Left hindlimb (tissue), 1 donor: ENCODE results near the gene STIM1.
"Not testable (repeated sequence)": the region's sequence is repeated elsewhere in the genome, so short reads cannot be mapped to it uniquely, and the experiment has no call there.

ENCODE experiments used
- DNase-seq: peaks from one replicate; pipeline ENCODE4 v3.0.0-alpha.2; 2018

Gene STIM1

DNA sequence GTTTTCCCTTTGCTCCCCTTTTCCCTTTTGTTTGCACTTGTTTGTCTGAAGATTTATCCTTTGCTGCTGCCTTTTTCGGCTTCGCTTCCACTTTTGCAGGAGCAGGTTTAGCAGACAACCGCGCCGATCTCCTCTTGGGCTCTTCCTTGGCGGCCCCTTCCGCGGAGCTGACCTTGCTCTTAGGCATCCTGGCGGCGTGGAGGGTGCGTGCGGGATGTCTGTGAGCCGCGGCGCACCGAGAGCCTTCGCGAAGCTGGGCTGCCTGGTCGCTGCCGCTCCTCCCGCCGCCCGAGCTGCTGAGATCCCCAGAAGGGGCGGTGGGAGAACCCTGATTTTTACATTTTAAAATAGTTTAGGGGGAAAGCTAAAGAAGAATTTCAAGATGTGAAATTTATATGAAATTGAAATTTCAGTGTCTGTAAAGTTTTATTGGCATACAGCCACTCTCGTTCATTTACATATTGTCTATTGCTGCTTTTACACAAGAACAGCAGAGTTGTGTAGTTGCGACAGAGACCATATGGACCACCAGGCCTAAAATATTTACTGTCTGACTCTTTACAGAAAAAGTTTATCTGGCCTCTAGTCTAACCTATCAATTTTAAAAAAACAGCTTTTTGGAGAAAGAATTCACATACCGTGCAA lies 133.9 kb downstream of the STIM1 start:
- DNase-seq, result no peak

DNA sequence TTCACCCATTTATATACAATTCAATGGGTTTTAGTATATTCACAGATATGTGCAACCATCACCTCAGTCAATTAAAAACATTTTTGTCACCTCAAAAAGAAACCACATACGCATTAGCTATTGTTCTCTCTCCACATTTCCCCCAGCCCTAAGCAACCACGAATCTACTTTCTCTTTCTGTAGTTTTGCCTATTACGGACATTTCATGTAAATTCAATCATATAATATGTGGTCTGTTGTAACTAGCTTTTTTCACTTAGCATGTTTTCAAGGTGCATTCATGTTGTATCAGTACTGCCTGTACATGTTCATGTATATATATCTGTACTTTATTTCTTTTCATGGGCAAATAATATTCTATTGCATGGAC lies 134.4 kb downstream of the STIM1 start:
- no peak for DNase-seq

GRCh38 chr11:3990406-3990805 lies 134.9 kb downstream of the STIM1 start:
- no peak for DNase-seq

DNA sequence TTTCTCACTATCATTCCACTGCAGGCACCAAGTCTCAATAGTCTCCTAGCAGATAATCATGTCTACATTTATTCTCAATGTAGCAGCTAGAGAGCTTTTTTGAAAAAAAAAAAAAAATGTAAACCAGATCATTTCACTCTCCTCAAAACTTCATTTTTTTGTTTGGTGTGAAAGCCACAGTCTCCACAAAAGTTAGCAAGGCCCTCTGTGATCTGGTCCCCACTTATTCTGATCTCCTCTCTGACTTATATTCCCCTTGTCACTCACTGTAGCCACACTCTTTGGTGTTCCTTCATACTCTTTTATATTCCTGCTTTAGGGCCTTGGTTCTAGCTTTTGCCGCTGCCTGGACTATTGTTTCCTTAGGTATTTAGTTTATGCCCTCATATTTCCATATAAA lies 137.5 kb downstream of the STIM1 start:
- no peak for DNase-seq

DNA sequence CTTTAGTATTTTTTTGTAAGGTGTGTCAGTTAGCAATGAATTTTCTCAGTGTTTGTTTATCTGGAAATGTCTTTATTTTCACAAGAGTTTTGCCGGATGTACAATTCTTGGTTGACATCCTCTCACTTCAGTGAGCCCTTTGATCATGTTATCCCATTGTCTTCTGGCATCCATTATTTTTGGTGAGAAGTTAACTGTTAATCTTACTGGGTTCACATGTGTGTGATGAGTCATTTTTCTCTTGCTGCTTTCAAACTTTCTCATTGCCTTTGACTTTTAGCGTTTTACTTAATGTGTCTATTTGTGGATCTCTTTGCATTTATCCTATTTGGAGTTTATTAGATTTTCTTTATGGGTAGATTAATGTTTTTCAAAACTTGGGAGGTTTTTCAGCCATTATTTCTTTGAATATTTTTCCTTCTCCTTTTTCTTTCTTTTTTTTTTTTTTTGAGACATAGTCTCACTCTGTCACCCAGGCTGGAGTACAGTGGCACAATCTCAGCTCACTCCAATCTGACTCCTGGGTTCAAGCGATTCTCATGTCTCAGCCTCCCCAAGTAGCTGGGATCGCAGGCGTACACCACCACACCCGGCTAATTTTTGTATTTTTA lies 138.7 kb downstream of the STIM1 start:
- no peak for DNase-seq

GRCh38 chr11:3995307-3995706 lies 139.8 kb downstream of the STIM1 start:
- DNase-seq, result no peak

DNA sequence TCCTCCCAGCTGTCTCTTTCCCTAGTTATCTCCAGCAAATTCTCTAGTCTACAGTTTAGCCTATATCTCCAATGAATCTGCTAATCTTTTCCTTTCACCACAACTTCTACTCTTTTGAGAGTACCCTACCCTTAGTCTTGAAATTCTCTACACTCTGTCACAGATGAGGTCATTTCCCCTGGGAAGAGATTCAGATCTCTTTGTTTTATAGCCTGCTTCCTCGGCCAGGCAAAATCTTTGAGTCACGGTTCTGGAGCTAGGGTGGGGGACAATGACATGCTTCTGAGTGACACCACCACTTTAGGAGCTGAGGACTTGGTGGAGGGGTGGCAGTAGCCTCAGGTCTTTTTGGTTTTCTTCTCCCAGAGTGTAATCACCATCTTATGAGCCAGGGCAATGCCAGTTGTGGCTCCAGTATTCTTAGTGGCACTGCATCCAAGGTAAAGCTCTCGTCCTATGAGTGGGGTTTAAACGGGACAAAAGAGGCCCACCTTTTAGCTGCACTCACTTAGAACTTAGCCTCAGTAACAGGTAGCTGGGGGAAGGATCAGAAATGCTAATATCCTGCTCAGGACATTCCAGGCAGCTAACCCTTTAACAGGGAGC lies 140.6 kb downstream of the STIM1 start:
- no peak for DNase-seq

- no peak for DNase-seq
Measured at GRCh38 chr11:3996651-3997050, 141.2 kb downstream of the STIM1 start.

DNA sequence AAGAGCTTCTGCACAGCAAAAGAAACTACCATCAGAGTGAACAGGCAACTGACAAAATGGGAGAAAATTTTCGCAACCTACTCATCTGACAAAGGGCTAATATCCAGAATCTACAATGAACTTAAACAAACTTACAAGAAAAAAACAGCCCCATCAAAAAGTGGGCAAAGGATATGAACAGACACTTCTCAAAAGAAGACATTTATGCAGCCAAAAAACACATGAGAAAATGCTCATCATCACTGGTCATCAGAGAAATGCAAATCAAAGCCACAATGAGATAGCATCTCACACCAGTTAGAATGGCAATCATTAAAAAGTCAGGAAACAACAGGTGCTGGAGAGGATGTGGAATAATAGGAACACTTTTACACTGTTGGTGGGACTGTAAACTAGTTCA lies 149.3 kb downstream of the STIM1 start:
- not testable (repeated sequence) for DNase-seq

DNA sequence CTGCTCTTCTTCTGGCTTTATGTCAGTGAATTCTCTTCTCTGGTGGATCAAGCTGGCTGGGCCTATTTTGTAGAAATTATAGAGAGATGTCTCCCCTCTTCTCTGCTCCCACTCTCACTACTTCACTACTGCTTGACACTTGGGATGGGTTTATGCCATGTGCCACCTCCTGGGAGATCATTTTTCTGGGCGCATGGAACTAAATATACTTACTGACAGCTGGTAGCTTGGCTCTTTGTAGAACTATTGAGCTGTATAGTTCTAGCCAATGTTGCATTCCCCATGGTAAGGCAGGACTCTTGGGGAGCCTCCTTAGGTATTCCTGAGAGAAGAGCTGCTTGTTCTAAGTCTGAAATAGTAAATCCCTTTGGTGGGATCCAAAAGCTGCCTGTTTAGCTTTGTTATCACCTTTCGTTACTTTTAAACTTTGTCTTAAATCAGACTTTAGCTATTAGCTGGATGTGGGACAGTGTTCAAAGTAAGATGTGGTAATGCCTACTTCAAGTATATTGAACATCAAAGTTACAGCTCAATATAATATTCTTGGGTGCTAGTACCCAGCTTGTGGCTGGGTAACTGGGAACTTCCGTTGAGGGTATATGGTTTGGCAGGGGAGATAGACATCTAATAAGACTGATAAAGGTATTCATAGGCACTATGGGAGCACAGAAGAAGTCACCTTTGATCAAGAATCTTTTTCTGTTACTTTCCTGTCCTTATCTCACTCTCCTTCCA lies 151.6 kb downstream of the STIM1 start:
- no peak for DNase-seq

DNA sequence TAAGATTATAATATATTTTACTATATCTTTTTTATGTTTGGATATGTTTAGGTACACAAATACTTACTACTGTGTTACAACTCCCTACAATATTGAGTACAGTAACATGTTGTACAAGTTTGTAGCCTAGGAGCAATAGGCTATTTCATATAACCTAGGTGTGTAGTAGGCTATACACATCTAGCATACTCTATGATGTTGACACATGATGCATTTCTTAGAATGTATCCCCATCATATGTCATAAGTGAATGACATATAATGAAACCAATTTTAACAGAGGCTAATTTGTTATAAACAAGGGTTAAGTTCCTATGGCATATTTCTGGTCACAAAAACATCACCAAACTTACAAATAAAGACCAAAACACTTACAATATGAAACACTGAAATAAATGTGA lies 152.7 kb downstream of the STIM1 start:
- no peak for DNase-seq

DNA sequence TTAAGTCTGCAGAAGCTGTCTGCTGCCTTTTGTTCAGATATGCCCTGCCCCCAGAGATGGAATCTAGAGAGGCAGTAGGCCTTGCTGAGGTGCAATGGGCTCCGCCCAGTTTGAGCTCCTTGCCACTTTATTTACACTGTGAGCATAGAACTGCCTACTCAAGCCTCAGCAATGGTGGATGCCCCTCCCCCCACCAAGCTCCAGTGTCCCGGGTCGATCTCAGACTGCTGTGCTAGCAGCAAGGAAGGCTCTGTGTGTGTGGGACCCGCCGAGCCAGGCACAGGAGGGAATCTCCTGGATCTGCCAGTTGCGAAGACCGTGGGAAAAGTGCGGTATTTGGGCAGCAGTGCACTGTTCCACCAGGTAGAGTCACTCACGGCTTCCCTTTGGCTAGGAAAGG lies 161.1 kb downstream of the STIM1 start:
- DNase-seq, result not testable (repeated sequence)

GRCh38 chr11:4017129-4017528 lies 161.7 kb downstream of the STIM1 start:
- DNase-seq, result no peak

DNA sequence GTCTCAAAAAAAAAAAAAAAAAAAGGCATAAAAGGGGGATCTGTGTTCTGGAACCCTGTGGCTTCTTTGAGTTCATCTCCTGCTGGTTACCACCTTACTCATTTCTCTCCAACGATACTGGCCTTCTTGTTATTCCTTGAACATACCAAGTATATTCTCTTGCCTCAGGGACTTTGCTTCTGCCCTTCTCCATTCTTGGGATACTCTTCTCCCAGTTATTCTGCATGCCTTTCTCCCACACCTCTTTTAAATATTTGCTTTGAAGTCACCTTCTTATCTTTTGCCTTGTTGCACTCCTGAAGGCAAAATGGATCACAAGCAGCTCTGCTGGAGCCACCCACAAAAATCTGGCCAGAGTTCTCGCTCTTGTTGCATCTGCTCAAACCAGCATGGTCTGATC lies 163.2 kb downstream of the STIM1 start:
- no peak for DNase-seq

GRCh38 chr11:4019891-4020290 lies 164.4 kb downstream of the STIM1 start:
- DNase-seq, result no peak

DNA sequence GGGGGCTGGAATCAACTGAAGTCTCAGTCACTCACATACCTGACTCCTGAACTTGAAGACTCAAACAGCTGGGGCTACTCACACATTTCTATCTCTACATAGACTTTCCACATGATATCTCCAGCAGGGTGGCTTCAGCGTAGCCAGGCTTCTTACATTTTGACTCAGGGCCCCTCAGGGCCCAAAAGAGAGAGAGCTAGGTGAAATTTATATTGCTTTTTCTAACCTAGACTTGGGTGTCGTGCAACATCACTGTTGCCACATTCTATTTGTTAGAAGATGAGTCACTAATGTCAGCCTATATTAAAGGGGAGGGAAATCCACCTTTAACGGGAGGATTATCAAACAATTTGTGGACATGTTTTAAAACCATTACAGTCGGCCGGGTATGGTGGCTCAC lies 167.2 kb downstream of the STIM1 start:
- no peak for DNase-seq

DNA sequence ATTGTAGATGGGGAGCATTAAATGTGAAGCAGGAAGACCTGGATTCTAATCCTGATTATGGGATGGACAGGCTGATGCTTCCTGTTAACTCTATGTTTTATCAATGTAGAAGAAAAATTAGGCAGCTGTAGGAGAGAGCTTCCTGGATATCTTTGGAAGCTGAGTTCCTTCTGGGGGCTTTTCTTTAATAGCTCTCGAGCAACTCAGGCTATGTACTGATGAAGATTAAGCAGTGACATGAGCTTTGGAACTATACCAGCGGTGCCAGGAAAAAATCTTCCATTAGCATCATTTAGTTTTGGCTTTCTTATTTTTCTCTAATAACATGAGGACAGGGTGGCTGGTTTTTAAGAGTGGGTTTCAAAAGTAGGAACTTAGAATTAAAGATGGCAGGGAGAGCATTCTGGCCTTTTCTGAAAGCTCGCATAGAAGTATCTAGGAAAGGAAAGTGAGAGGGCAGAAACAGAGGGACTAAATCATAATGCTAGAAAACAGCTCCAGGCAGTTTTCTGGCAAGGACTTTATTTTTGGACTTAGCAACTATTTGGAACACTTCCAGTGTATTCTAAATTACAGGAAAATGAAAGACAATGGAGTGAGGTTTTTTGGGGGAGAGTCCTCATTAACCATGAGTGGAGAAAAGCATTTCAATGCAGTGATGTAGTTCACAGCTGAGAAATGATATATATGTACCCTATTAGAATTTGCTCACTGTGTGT lies 169.9 kb downstream of the STIM1 start:
- no peak for DNase-seq

DNA sequence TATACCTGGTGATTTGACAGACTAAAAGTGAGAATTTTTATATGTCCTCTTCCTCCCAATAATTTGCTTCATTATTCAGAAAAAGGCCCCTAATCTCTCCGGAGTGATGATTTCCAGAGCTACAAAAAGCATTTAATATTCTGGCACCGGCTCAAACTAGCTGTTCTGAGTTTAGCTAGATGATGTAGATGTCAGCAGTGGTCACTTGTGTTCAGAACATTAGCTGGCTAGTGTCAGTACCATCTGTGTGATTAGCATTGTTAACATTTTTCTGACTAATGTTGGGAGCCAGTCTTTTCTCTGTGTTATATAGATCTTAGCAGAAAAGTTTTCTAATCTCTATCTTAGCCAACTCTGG lies 170.5 kb downstream of the STIM1 start:
- no peak for DNase-seq

GRCh38 chr11:4026389-4026788 lies 170.9 kb downstream of the STIM1 start:
- no peak for DNase-seq

- DNase-seq, result no peak
Measured at GRCh38 chr11:4027746-4028145, 172.3 kb downstream of the STIM1 start.

DNA sequence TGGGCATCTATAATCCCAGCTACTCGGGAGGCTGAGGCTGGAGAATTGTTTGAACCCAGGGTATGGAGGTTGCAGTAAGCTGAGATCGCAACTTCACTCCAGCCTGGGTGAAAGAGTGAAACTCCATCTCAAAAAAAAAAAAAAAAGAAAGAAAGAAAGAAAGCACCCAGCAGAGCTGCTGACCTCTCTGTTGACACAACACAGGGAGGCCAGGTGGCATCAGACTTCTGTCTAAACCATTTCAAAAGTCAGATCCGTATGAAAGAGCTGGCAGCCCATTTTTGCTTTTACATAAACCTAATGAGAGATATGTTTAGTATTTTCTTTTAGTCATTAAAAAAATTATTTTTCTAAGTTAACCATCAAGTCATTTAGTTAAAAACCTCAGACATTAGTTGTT lies 174.7 kb downstream of the STIM1 start:
- no peak for DNase-seq

GRCh38 chr11:4032097-4032496 lies 176.6 kb downstream of the STIM1 start:
- no peak for DNase-seq

DNA sequence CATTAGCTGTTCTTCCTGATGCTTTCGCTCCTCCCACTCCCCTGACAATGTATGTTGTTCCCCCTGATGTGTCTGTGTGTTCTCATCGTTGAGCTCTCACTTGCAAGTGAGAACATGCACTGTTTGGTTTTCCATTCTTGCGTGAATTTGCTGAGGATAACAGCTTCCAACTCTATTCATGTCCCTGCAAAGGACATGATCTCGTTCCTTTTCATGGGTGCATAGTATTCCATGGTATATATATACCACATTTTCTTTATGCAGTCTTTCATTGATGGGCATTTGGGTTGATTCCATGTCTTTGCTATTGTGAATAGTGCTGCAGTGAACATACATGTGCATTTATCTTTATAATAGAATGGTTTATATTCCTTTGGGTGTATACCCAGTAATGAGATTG lies 180.5 kb downstream of the STIM1 start:
- DNase-seq, result no peak

DNA sequence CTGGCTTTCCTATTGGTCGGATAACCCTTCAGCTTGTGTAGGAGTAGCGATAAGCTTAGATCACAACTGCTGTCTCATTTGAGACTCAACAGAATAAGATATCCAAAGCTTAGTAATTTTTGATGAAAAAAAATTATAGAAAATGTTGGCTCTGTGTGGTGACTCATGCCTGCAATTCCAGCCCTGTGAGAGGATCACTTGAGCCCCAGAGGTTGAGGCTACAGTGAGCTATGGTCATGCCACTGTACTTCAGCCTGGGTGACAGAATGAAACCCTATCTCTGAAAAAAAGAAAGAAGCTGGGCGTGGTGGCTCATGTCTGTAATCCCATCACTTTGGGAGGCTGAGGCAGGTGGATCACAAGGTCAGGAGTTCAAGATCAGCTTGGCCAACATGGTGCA lies 183.5 kb downstream of the STIM1 start:
- DNase-seq, result no peak
